Measurements from ENCODE around the gene NAPA.

NAPA gene

GRCh38 chr19:47483800-47484690 lies 30.8 kb downstream of the NAPA start, which contains the start of gene KPTN:
Gene KPTN, minus strand, starts transcription at chr19:47484219. Its CDS starts 59 bp downstream, at chr19:47484160.
- peak; percentile 90 for DNase-seq

DNA sequence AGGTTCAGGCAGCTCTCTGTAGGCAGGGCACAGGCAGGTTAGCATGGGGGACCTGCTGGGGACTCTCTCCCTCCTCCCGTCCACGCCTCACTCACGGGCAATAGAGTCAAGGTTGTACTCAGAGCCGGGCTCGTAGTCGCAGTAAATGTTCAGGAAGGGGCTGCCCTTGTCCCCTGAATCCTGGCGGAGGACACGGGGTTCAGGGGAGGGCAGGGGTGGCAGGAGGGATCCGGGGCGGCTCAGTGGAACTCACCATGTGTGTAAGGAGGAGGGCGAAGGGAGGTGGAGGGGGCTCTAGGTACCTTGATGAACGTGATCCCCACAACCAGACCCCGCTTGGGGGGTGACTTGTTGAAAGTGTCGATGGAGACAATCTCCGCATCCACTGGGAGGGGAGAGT lies 31.7 kb downstream of the NAPA start:
- no peak for DNase-seq

GRCh38 chr19:47481460-47482052 lies 33.3 kb downstream of the NAPA start:
- DNase-seq: no peak

DNA sequence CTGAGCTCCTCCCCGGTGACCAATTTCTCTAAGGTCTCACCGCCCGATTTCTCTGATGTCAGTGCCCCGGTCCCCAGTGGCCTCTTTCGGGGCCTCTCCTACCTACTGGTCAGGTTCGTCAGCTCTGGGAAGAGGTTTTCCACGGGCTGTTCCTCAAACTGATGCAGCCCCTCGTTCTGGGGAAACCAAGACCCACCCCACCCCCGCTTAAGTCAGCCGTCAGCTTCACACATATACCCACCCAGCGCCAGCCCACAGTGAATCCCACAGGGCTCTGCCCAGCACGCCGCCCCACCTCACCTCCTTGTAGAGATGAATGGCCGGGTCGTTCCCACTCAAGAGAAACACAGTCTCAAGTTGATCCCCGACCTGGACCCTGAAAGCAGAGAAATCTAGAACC lies 34.2 kb downstream of the NAPA start:
- DNase-seq: no peak

DNA sequence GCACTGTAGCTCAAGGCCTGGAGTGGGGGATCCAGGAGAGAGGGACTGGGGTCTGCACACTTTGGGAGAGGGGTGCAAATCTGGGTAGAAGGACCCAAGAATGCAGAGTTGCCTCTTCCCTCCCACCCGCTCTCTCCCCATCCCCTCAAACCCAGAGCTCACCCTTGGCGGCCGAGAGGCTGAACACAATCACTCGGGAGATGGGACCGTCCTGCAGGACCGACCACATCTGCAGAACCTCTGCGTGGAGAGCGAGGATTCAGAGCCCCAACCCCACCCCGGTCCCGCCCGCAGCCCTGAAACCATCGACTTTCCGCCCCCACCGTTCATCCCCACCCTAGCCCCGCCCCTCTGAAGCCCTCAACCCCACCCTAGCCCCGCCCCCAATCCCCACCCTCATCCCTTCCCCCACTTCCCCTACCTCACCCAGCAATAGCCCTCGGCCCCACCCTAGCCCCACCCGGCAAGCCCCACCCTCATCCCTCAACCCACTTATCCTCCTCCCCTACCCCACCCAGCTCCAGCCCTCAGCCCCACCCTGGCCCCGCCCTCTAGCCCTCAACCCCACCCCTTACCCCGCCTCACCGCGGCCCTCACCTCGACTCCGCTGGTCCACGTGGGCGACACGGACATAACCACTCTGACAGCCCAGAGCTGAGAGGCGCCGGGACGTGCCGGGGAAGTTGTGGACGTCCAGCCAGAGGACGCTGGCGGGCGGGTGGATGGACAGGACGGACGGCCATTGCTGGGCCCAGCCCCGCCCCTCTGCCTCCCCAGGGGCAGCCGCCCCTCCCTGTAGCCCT lies 35.0 kb downstream of the NAPA start:
- no peak for DNase-seq

GRCh38 chr19:47476438-47476972 lies 38.4 kb downstream of the NAPA start:
- DNase-seq: no peak

DNA sequence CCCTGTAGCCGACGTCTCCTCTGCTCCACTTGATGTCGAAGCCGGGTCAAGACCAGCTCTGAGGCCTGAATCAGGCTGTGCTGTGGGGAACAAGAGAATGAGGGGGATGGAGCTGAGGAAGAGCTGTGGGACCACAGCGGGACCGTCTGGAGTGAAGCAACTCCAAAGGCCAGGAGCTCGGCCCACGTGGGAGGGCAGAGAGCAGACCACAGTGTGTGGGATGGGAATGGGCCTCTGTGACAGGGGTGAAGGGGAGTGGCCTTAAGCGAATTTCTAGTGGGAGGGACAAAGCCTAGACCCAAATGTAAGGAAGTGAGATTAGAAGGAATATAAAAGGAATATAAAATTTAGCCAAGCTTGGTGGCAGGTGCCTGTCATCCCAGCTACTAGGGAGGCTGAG lies 39.4 kb downstream of the NAPA start:
- DNase-seq: no peak

GRCh38 chr19:47473336-47473735 lies 41.5 kb downstream of the NAPA start:
- DNase-seq: no peak

- DNase-seq: peak; percentile 66
Measured at GRCh38 chr19:47471733-47472457, 43.0 kb downstream of the NAPA start, which contains the start of gene SLC8A2. Gene SLC8A2, minus strand, starts transcription at chr19:47471893. Its CDS starts 5,490 bp downstream, at chr19:47466403.

- DNase-seq: no peak
Measured at GRCh38 chr19:47471381-47471732, 43.5 kb downstream of the NAPA start.

GRCh38 chr19:47470447-47471195 lies 44.2 kb downstream of the NAPA start:
- DNase-seq: no peak

GRCh38 chr19:47469719-47470118 lies 45.1 kb downstream of the NAPA start:
- DNase-seq: no peak

GRCh38 chr19:47469363-47469700 lies 45.5 kb downstream of the NAPA start:
- DNase-seq: no peak

GRCh38 chr19:47467914-47468313 lies 46.9 kb downstream of the NAPA start:
- no peak for DNase-seq

GRCh38 chr19:47465957-47466356 lies 48.9 kb downstream of the NAPA start:
- DNase-seq: no peak

GRCh38 chr19:47464675-47465419 lies 50.0 kb downstream of the NAPA start:
- no peak for DNase-seq

GRCh38 chr19:47461876-47462275 lies 53.0 kb downstream of the NAPA start:
- no peak for DNase-seq

DNA sequence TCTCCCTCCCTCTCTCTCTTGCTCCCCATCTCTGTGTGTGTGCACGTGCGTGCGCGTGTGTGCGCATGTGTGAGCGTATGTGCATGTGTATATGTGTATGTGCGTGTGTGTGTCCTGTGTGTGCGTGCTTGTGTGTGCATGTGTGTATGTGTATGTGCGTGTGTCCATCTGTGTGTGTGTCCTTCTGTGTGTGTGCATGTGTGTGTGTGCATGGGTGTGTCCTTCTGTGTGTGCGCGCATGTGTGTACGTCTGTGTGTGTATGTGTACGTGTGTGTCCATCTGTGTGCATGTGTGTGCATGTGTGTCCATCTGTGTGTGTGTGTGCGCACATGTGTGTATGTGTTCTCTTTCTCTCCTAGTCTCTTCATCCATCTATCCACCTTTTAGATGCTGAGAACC lies 55.4 kb downstream of the NAPA start:
- DNase-seq: no peak

- DNase-seq: no peak
Measured at GRCh38 chr19:47458672-47459071, 56.2 kb downstream of the NAPA start.

GRCh38 chr19:47456721-47457474 lies 58.0 kb downstream of the NAPA start:
- no peak for DNase-seq
